ENCODE results near the gene RBMY1D. TPM values are rescaled to one million over a fixed set of nuclear protein-coding genes. Genes with fewer than 3 reads are reported as not detected.

The RBMY1D gene
- total RNA-seq = not detected in 2 replicates

GRCh38 chrY:21894426-21894825 lies at the start of gene RBMY1D:
Gene RBMY1D, minus strand, starts transcription at chrY:21894526. Its CDS starts 2,013 bp downstream, at chrY:21892513.

DNA sequence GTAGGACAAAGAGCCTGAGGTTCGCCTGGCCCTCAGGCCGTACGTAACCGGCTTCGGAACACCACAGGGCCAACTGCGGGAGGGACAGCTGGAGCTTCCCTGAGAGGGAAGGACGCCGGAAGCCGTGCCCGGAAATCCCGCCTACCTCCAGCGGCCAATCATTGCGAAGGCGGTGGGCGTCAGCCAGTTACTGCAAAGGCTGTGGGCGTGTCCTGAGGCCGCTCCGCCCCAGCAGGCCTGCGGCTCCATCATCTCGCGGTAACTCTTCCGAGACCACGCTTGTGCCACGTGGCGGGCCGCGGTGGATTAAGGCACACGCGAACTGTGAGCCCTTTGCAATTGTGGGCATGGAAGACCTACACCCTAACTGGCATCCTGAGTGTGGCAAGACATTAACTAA lies 23.6 kb upstream of the RBMY1D start, which contains the start of gene RBMY1E:
Gene RBMY1E (minus strand): TSS at position 101 of the 400 bp plus-strand sequence. CDS start 1,978 bp downstream, outside the sequence.

Other genes starting within 250 kb of the RBMY1D start
- gene RBMY1E, start 23.5 kb upstream of the RBMY1D start, total RNA-seq = not detected in 2 replicates

Data from bronchial smooth muscle cell (primary cell).